Measurements from ENCODE around the gene SPTBN5. TPM values are rescaled to one million over a fixed set of nuclear protein-coding genes. Genes with fewer than 3 reads are reported as not detected.

Gene SPTBN5
- total RNA-seq, 2 donors from 2014 or later, result 0.52 to 3.0 TPM

- H3K36me3 ChIP-seq (replicated peaks in 1 of 2; ENCODE audit: insufficient read depth in 1 of 2, low read depth in 2 of 2), result no peaks in the 10 kb centered on the region
- no peak overlapping the region for H3K4me3 ChIP-seq
- peaks cover 40% of the 10 kb centered on the region for H3K4me1 ChIP-seq
- ATAC-seq (peak; percentile 89), DNase-seq (peak; percentile 91 to 98 (median 95))
- TF ChIP-seq POLR2A (IDR thresholded peaks at IDR 0.05) (peak; percentile 20 to 70 (median 52)), CTCF (IDR thresholded peaks at IDR 0.05) (no peak)
- WGBS, 2 donors, result 31 to 58% methylated on average over 7 to 18 of the region's 22 CpGs
- H3K27me3 ChIP-seq, result no peaks in the 10 kb centered on the region
- intact Hi-C loops (cut with DNase I), result no loop called here
- H3K9me3 ChIP-seq, result no peaks in the 10 kb centered on the region
- H3K27ac ChIP-seq, result peak overlapping the region in 3 of 4 donors; percentile 62 to 79 (median 68)
Observed at GRCh38 chr15:41892621-41893421, 1.0 kb downstream of the SPTBN5 start.

DNA sequence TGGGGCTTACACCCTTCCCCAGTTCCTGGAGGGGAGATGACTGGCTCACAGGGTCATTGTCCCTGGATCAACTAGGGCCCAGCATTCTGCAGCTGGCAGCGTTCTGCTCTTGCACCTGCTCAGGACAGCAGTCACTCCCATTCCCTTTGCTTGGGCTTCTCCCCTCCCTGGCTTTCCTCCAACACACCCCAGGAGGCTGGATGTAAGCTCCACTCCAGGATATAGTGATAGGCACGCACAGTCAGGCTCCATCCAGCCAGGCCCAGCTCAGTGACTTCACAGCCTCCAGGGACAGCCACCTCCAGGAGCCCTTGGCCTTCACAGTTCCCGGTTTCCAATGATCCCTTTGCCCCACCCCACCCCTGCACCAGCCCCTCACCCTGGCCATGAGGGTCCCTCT, 1.9 kb downstream of the SPTBN5 start:
- DNase-seq (peak in 3 of 4 donors; percentile 51 to 85 (median 63)), ATAC-seq (no peak)
- no peak for TF ChIP-seq CTCF (IDR thresholded peaks at IDR 0.05)
- no peak for TF ChIP-seq POLR2A (IDR thresholded peaks at IDR 0.05)
- no peaks in the 10 kb centered on the region for H3K36me3 ChIP-seq (replicated peaks in 1 of 2; ENCODE audit: insufficient read depth in 1 of 2, low read depth in 2 of 2)
- H3K27ac ChIP-seq, result peak overlapping the region in 3 of 4 donors; percentile 62 to 79 (median 68)
- no peaks in the 10 kb centered on the region for H3K27me3 ChIP-seq
- intact Hi-C loops (cut with DNase I), result no loop called here
- H3K9me3 ChIP-seq, result no peaks in the 10 kb centered on the region
- peaks cover 40% of the 10 kb centered on the region for H3K4me1 ChIP-seq
- WGBS, 2 donors, result 21 to 41% methylated on average over 2 to 3 of the region's 3 CpGs
- H3K4me3 ChIP-seq, result no peak overlapping the region

GRCh38 chr15:41891226-41891625, 2.6 kb downstream of the SPTBN5 start:
- TF ChIP-seq POLR2A (IDR thresholded peaks at IDR 0.05), result no peak
- no peaks in the 10 kb centered on the region for H3K9me3 ChIP-seq
- peak overlapping the region in 1 of 4 donors; percentile 79 for H3K27ac ChIP-seq
- ATAC-seq, result no peak
- no peaks in the 10 kb centered on the region for H3K27me3 ChIP-seq
- DNase-seq, result no peak
- WGBS, 2 donors, result 81 to 100% methylated on average over 6 of the region's 6 CpGs
- no peaks in the 10 kb centered on the region for H3K36me3 ChIP-seq (replicated peaks in 1 of 2; ENCODE audit: insufficient read depth in 1 of 2, low read depth in 2 of 2)
- H3K4me1 ChIP-seq, result peaks cover 40% of the 10 kb centered on the region
- no peak overlapping the region for H3K4me3 ChIP-seq
- intact Hi-C loops (cut with DNase I), result no loop called here

DNA sequence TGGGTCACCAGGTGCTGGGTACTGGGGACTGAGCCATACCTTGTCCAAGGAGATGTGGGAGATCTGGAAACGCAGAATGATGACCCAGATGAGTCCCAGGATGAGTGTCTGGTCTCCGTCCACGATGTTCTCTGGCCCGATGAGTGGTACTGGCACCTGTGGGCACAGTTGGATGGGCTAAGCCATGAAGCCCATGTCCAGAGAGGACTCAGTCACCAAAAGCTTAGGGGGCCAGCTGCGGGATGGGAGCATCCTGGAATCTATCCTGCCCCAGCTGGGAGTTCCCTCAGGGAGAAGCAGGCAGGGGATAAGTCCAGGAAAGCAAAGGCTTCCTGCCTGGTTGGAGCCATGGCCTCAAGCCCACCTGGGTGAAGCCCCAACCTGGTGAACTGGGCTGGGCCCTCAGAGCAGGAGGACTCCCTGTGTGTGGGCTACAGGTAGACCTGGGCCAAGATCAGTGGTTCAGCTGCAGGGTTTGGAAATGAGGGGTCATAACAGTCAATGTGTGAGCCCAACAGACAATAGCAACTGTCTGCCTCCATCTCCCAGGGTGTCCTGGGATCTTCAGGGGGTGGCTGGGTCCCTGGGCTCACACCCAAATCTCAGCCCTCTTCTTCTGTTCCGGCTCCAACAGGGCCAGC, 3.7 kb downstream of the SPTBN5 start:
- no peaks in the 10 kb centered on the region for H3K27me3 ChIP-seq
- intact Hi-C loops (cut with DNase I), result no loop called here
- no peak overlapping the region for H3K27ac ChIP-seq
- WGBS, 2 donors, result 92 to 100% methylated on average over 5 to 6 of the region's 6 CpGs
- H3K4me3 ChIP-seq, result no peak overlapping the region
- no peak for DNase-seq
- peaks cover 36% of the 10 kb centered on the region for H3K4me1 ChIP-seq
- TF ChIP-seq POLR2A (IDR thresholded peaks at IDR 0.05), result no peak
- TF ChIP-seq CTCF (IDR thresholded peaks at IDR 0.05), result no peak
- ATAC-seq, result no peak
- H3K36me3 ChIP-seq (replicated peaks in 1 of 2; ENCODE audit: insufficient read depth in 1 of 2, low read depth in 2 of 2), result no peaks in the 10 kb centered on the region
- no peaks in the 10 kb centered on the region for H3K9me3 ChIP-seq

DNA sequence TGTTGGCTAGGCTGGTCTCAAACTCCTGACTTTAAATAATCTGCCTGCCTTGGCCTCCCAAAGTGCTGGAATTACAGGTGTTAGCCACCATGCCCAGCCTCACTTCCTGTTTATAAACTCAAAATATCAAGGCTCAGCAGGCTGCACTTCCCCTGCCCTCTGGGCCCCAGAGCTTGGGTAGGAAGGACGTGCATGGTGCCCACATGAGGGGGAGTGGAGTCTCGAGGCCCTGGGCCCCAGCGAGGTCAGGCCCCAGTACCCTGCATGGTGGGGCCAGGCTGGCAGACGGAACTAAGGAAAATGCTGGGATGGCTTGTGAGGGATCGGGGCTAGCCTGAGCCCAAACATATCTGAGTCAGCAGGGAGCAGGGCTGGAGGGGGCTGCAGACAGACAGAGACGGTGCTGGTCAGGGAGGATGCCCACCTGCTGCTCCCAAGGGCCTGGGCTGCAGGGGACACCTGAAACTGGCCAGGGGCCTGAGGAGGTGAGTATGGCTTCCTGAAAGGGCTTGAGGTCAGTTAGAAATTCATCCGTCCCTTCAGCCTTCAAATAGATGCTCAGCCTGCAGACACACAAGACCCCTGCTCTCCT, 5.1 kb downstream of the SPTBN5 start:
- no peak for DNase-seq

More for the DNA sequence above, 5.1 kb downstream of the SPTBN5 start:
- Histone ChIP-seq H3K36me3 (replicated peaks in 1 of 2; ENCODE audit: insufficient read depth in 1 of 2, low read depth in 2 of 2) (no peaks in the 10 kb centered on the region), H3K27ac (no peak overlapping the region), H3K27me3 (no peaks in the 10 kb centered on the region), H3K4me1 (peaks cover 22% of the 10 kb centered on the region), H3K4me3 (no peak overlapping the region), H3K9me3 (no peaks in the 10 kb centered on the region)
- ATAC-seq, result no peak
- intact Hi-C loops (cut with DNase I), result no loop called here
- no peak for TF ChIP-seq CTCF (IDR thresholded peaks at IDR 0.05)
- TF ChIP-seq POLR2A (IDR thresholded peaks at IDR 0.05), result no peak
- 84 to 93% methylated on average over 7 of the region's 7 CpGs for WGBS, 2 donors
